Measurements from ENCODE around the gene LSAMP. TPM values are rescaled to one million over a fixed set of nuclear protein-coding genes. Genes with fewer than 3 reads are reported as not detected.

Gene LSAMP
- polyA plus RNA-seq, 1 of the 3 experiments (the other 2 are of a cell fraction) = 6.6 TPM

GRCh38 chr3:116001151-116001621, 444.1 kb downstream of the LSAMP start (continued):
- TF ChIP-seq CTCF (IDR thresholded peaks at IDR 0.05) (no peak), TEAD4 (IDR thresholded peaks at IDR 0.05; ENCODE audit: borderline replicate concordance, insufficient read depth) (peak; percentile 34; the same call in 1 of the 2 replicates), TAF1 (IDR thresholded peaks at IDR 0.05; ENCODE audit: borderline replicate concordance, low read depth, low read length) (no peak), RXRA (IDR thresholded peaks at IDR 0.05; ENCODE audit: borderline replicate concordance, low read depth) (no peak; the same call in 1 of the 2 replicates), POLR2AphosphoS5 (IDR thresholded peaks at IDR 0.05; ENCODE audit: low read depth, low read length) (no peak), GATA2 (CRISPR knock-in tag; IDR thresholded peaks at IDR 0.05) (no peak), ELF1 (IDR thresholded peaks at IDR 0.05) (no peak), SMC3 (IDR thresholded peaks at IDR 0.05; ENCODE audit: low read depth, low read length) (no peak), SIN3A (IDR thresholded peaks at IDR 0.05; ENCODE audit: borderline replicate concordance, low read depth, low read length) (no peak), RFX5 (IDR thresholded peaks at IDR 0.05; ENCODE audit: low read length) (no peak), TCF12 (IDR thresholded peaks at IDR 0.05) (peak; percentile 57), YY1 (IDR thresholded peaks at IDR 0.05; ENCODE audit: low read depth) (no peak)

- ChIA-PET POLR2A (no interaction called here), CTCF (no interaction called here)
- no peaks in the 10 kb centered on the region for H3K9me2 ChIP-seq
- no peaks in the 10 kb centered on the region for H3K36me3 ChIP-seq (replicated peaks in 1 of 2; ENCODE audit: control insufficient read depth in 1 of 2, insufficient read depth in 2 of 2, low read length in 1 of 2)
- 25% methylated on average over 3 of the region's 3 CpGs for WGBS (ENCODE audit: low lambda C conversion rate)
- no peaks in the 10 kb centered on the region for H3K9me3 ChIP-seq
- no peaks in the 10 kb centered on the region for H4K20me1 ChIP-seq (ENCODE audit: insufficient read depth)
- no peak for DNase-seq
- H2AFZ ChIP-seq (ENCODE audit: low read depth) = no peak overlapping the region
- H3F3A ChIP-seq (replicated peaks; ENCODE audit: insufficient read depth) = peaks cover 28% of the 10 kb centered on the region
- H3K27ac ChIP-seq (ENCODE audit: low read depth in 2 of 2, low read length in 1 of 2) = peak overlapping the region; percentile 69 to 92; a peak in 3 of 4 replicates
- peak overlapping the region; percentile 49; the same call in 1 of the 2 replicates for H3K9ac ChIP-seq
- H3K27me3 ChIP-seq (ENCODE audit: insufficient read depth) = no peaks in the 10 kb centered on the region
- H3K79me2 ChIP-seq (ENCODE audit: insufficient read depth) = no peaks in the 10 kb centered on the region
- H3K4me2 ChIP-seq = peak overlapping the region; percentile 29
- H3K4me3 ChIP-seq (ENCODE audit: low read depth in 2 of 2, low read length in 1 of 2) = no peak overlapping the region
- peaks cover 23 to 33% of the 10 kb centered on the region in 2 experiments for H3K4me1 ChIP-seq (ENCODE audit: control insufficient read depth in 1 of 2, insufficient read depth in 2 of 2, low read depth in 1 of 2, low read length in 1 of 2)
- peak; percentile 35; the same call in 1 of the 2 replicates for TF ChIP-seq RXRA (IDR thresholded peaks at IDR 0.05; ENCODE audit: borderline replicate concordance, low read depth)
- TF ChIP-seq USF1 (IDR thresholded peaks at IDR 0.05; ENCODE audit: borderline replicate concordance, low read depth) = no peak
- TF ChIP-seq YY1 (IDR thresholded peaks at IDR 0.05; ENCODE audit: low read depth) = no peak
- peak; percentile 66; the same call in 1 of the 2 replicates for TF ChIP-seq MAX (IDR thresholded peaks at IDR 0.05; ENCODE audit: low read depth)
- TF ChIP-seq MEF2A (IDR thresholded peaks at IDR 0.05; ENCODE audit: borderline replicate concordance, low read depth) = peak; percentile 81; the same call in 1 of the 2 replicates
- TF ChIP-seq GATA2 (CRISPR knock-in tag; IDR thresholded peaks at IDR 0.05) = no peak
- TF ChIP-seq PBX3 (IDR thresholded peaks at IDR 0.05) = peak; percentile 82
- peak in 1 of 2 experiments; percentile 95; a peak in 2 of 4 replicates for TF ChIP-seq EP300 (IDR thresholded peaks at IDR 0.05; ENCODE audit: borderline replicate concordance in 1 of 2, low read depth in 1 of 2, low read length in 1 of 2)
- TF ChIP-seq REST (IDR thresholded peaks at IDR 0.05; ENCODE audit: low read depth, low read length) = peak; percentile 48; the same call in 1 of the 2 replicates
- TF ChIP-seq TCF12 (IDR thresholded peaks at IDR 0.05) = peak; percentile 97
- peak; percentile 98 for TF ChIP-seq JUND (IDR thresholded peaks at IDR 0.05)
- TF ChIP-seq FOXM1 (IDR thresholded peaks at IDR 0.05; ENCODE audit: low read depth) = peak; percentile 55; the same call in 1 of the 2 replicates
- peak; percentile 64; the same call in 1 of the 2 replicates for TF ChIP-seq POLR2AphosphoS5 (IDR thresholded peaks at IDR 0.05; ENCODE audit: low read depth, low read length)
- 0 out of 2 replicates have a peak, but pooled peaks have one; percentile 29 for TF ChIP-seq ZBTB33 (IDR thresholded peaks at IDR 0.05; ENCODE audit: borderline replicate concordance, low read depth)
- peak; percentile 83 for TF ChIP-seq TEAD4 (IDR thresholded peaks at IDR 0.05; ENCODE audit: borderline replicate concordance, insufficient read depth)
These were observed 445.0 kb downstream of the LSAMP start for GRCh38 chr3:116000311-116000710.

All from SK-N-SH (cell line).